ENCODE data around the gene GCA.

DNA sequence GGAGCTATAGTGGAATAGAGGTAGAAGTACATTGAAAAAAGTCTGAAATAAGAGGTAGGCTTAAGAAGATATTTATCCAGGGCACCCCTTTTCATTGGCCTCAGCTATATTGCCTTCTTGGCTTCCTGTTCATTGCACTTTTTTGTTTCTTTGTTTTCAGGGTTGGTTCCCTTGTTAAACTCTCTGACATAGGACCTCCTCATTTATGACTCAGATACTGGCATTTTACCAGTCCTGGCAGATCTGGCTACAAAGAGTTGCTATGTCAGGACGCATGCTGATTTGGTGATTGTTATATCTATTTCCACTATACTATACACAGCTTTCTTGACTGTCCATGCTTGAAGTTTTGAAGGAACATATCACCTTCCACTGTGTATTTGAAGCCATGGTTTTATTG is 60.0 kb downstream of the GCA start:
- TF ChIP-seq, protein P1, sequence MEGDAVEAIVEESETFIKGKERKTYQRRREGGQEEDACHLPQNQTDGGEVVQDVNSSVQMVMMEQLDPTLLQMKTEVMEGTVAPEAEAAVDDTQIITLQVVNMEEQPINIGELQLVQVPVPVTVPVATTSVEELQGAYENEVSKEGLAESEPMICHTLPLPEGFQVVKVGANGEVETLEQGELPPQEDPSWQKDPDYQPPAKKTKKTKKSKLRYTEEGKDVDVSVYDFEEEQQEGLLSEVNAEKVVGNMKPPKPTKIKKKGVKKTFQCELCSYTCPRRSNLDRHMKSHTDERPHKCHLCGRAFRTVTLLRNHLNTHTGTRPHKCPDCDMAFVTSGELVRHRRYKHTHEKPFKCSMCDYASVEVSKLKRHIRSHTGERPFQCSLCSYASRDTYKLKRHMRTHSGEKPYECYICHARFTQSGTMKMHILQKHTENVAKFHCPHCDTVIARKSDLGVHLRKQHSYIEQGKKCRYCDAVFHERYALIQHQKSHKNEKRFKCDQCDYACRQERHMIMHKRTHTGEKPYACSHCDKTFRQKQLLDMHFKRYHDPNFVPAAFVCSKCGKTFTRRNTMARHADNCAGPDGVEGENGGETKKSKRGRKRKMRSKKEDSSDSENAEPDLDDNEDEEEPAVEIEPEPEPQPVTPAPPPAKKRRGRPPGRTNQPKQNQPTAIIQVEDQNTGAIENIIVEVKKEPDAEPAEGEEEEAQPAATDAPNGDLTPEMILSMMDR (IDR thresholded peaks at IDR 0.05; ENCODE audit: insufficient read depth, low read length, poor library complexity, severe bottlenecking), result no peak
- TF ChIP-seq EZH2phosphoT487 (conservative IDR thresholded peaks at IDR 0.05; ENCODE audit: low read length), result no peak

All from SU-DHL-6 (cell line).